H1 (cell line): ENCODE data around the gene TNS3. TPM values are rescaled to one million over a fixed set of nuclear protein-coding genes. Genes with fewer than 3 reads are reported as not detected.

Experiments used
- SP2 ChIP-seq: IDR thresholded peaks from 2 replicates; pipeline ENCODE4 v1.6.1; 2012; ENCODE audit warnings: mild to moderate bottlenecking, low read length, inconsistent platforms
- TAF1 ChIP-seq: IDR thresholded peaks from 2 replicates; pipeline ENCODE4 v1.6.1; 2011; ENCODE audit warnings: mild to moderate bottlenecking, low read depth, low read length
- polyA plus RNA-seq, 7 experiments: library from polyadenylated mRNA; depleted of rRNA in 3 of 7; stranded (reverse) in 5 of 7; unstranded in 2 of 7; fragments of >200 nt in 5 of 7; fragments of 200-250 nt in 2 of 7; gene quantifications; 1 replicate in 5 of 7; 2 replicates in 1 of 7; 4 replicates in 1 of 7; pipeline versions ENCODE4 v1.2.1 to v1.2.3, GENCODE V29; 2011 to 2013; ENCODE audit warnings: missing spikeins in 2 of 7, mixed read lengths in 2 of 7
- total RNA-seq: library from RNA; stranded (reverse); fragmentation: NEBNext Ultra II Directional; extraction: Animal tissue kit (Norgen Biotek cat#: 25700); gene quantifications from 2 replicates; pipeline ENCODE4 v1.2.1, GENCODE V29; 2021
- TF ChIP-seq, protein P1 (sequence below): fragments of 300-600 bp; sonication (generic); IDR thresholded peaks from 2 replicates; pipeline ENCODE4 v1.7.1; 2012; ENCODE audit warnings: low read length, moderate library complexity, mild to moderate bottlenecking, inconsistent platforms; ENCODE audit not compliant: insufficient replicate concordance
- TF ChIP-seq, protein P2 (sequence below), 3 experiments: IDR thresholded peaks; 1 replicate in 2 of 3; 2 replicates in 1 of 3; pipeline versions ENCODE4 v1.5.1 to v1.6.1; 2011; ENCODE audit warnings: low read length in 3 of 3, mild to moderate bottlenecking in 3 of 3, inconsistent platforms in 2 of 3, low read depth in 1 of 3, moderate library complexity in 1 of 3; ENCODE audit not compliant: insufficient read depth in 1 of 3; ENCODE audit errors: control extremely low read depth in 1 of 3

TNS3 gene
- total and polyA plus RNA-seq, 2 of the 8 experiments (the other 6 are each of a cell fraction or from before 2014, with no cell fraction given) = 11.9 to 24.2 TPM

DNA sequence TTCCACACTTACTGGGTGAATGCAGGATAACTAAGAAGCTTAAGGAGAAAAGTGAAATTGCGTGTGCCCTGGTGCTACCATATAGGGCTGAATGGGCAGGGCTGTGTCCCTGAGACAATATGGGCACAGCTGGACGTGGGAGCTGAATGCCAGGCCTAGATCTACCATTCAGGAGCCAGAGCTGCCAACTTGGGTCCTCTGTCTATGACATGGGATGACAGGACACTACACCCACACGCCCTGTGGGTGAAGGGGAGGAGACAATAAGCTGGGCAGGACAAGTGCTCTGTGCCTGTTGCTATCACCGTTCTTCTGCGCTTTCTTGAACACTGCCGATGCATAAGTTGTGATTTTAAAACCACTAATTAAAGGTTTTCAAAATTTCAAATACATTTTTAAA lies 293.9 kb downstream of the TNS3 start (continued):
- TF ChIP-seq, protein P1, sequence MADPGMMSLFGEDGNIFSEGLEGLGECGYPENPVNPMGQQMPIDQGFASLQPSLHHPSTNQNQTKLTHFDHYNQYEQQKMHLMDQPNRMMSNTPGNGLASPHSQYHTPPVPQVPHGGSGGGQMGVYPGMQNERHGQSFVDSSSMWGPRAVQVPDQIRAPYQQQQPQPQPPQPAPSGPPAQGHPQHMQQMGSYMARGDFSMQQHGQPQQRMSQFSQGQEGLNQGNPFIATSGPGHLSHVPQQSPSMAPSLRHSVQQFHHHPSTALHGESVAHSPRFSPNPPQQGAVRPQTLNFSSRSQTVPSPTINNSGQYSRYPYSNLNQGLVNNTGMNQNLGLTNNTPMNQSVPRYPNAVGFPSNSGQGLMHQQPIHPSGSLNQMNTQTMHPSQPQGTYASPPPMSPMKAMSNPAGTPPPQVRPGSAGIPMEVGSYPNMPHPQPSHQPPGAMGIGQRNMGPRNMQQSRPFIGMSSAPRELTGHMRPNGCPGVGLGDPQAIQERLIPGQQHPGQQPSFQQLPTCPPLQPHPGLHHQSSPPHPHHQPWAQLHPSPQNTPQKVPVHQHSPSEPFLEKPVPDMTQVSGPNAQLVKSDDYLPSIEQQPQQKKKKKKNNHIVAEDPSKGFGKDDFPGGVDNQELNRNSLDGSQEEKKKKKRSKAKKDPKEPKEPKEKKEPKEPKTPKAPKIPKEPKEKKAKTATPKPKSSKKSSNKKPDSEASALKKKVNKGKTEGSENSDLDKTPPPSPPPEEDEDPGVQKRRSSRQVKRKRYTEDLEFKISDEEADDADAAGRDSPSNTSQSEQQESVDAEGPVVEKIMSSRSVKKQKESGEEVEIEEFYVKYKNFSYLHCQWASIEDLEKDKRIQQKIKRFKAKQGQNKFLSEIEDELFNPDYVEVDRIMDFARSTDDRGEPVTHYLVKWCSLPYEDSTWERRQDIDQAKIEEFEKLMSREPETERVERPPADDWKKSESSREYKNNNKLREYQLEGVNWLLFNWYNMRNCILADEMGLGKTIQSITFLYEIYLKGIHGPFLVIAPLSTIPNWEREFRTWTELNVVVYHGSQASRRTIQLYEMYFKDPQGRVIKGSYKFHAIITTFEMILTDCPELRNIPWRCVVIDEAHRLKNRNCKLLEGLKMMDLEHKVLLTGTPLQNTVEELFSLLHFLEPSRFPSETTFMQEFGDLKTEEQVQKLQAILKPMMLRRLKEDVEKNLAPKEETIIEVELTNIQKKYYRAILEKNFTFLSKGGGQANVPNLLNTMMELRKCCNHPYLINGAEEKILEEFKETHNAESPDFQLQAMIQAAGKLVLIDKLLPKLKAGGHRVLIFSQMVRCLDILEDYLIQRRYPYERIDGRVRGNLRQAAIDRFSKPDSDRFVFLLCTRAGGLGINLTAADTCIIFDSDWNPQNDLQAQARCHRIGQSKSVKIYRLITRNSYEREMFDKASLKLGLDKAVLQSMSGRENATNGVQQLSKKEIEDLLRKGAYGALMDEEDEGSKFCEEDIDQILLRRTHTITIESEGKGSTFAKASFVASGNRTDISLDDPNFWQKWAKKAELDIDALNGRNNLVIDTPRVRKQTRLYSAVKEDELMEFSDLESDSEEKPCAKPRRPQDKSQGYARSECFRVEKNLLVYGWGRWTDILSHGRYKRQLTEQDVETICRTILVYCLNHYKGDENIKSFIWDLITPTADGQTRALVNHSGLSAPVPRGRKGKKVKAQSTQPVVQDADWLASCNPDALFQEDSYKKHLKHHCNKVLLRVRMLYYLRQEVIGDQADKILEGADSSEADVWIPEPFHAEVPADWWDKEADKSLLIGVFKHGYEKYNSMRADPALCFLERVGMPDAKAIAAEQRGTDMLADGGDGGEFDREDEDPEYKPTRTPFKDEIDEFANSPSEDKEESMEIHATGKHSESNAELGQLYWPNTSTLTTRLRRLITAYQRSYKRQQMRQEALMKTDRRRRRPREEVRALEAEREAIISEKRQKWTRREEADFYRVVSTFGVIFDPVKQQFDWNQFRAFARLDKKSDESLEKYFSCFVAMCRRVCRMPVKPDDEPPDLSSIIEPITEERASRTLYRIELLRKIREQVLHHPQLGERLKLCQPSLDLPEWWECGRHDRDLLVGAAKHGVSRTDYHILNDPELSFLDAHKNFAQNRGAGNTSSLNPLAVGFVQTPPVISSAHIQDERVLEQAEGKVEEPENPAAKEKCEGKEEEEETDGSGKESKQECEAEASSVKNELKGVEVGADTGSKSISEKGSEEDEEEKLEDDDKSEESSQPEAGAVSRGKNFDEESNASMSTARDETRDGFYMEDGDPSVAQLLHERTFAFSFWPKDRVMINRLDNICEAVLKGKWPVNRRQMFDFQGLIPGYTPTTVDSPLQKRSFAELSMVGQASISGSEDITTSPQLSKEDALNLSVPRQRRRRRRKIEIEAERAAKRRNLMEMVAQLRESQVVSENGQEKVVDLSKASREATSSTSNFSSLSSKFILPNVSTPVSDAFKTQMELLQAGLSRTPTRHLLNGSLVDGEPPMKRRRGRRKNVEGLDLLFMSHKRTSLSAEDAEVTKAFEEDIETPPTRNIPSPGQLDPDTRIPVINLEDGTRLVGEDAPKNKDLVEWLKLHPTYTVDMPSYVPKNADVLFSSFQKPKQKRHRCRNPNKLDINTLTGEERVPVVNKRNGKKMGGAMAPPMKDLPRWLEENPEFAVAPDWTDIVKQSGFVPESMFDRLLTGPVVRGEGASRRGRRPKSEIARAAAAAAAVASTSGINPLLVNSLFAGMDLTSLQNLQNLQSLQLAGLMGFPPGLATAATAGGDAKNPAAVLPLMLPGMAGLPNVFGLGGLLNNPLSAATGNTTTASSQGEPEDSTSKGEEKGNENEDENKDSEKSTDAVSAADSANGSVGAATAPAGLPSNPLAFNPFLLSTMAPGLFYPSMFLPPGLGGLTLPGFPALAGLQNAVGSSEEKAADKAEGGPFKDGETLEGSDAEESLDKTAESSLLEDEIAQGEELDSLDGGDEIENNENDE = no peak
- TF ChIP-seq TAF1 (no peak), SP2 (no peak)
- TF ChIP-seq, protein P2, sequence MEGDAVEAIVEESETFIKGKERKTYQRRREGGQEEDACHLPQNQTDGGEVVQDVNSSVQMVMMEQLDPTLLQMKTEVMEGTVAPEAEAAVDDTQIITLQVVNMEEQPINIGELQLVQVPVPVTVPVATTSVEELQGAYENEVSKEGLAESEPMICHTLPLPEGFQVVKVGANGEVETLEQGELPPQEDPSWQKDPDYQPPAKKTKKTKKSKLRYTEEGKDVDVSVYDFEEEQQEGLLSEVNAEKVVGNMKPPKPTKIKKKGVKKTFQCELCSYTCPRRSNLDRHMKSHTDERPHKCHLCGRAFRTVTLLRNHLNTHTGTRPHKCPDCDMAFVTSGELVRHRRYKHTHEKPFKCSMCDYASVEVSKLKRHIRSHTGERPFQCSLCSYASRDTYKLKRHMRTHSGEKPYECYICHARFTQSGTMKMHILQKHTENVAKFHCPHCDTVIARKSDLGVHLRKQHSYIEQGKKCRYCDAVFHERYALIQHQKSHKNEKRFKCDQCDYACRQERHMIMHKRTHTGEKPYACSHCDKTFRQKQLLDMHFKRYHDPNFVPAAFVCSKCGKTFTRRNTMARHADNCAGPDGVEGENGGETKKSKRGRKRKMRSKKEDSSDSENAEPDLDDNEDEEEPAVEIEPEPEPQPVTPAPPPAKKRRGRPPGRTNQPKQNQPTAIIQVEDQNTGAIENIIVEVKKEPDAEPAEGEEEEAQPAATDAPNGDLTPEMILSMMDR (IDR thresholded peaks at IDR 0.05; ENCODE audit: control extremely low read depth in 1 of 3, insufficient read depth in 1 of 3, low read depth in 1 of 3, low read length in 3 of 3) = no peak
